GDM1 (cell line): Measurements from ENCODE around the gene NBEAL1.
"Not testable (repeated sequence)": the region's sequence is repeated elsewhere in the genome, so short reads cannot be mapped to it uniquely, and the experiment has no call there.

Source experiments
- DNase-seq: peaks from one replicate; lab custom pipeline; 2025; lab: John Stamatoyannopoulos, UW

The NBEAL1 gene

GRCh38 chr2:203229674-203230073 lies 215.0 kb downstream of the NBEAL1 start:
- not testable (repeated sequence) for DNase-seq

- no peak for DNase-seq
Measured at GRCh38 chr2:203237346-203238238, 222.9 kb downstream of the NBEAL1 start.

GRCh38 chr2:203238292-203238703 lies 223.6 kb downstream of the NBEAL1 start:
- no peak for DNase-seq

- DNase-seq = peak; percentile 92
Measured at GRCh38 chr2:203238704-203239526, 224.2 kb downstream of the NBEAL1 start, which contains the start of gene CYP20A1. TSS of gene CYP20A1 (plus strand) at chr2:203239018. CDS start at chr2:203239063, 45 bp downstream.

GRCh38 chr2:203240491-203240890 lies 225.8 kb downstream of the NBEAL1 start:
- no peak for DNase-seq

GRCh38 chr2:203242518-203242917 lies 227.8 kb downstream of the NBEAL1 start:
- DNase-seq = no peak

- DNase-seq = no peak
Measured at GRCh38 chr2:203246646-203247045, 232.0 kb downstream of the NBEAL1 start.

- no peak for DNase-seq
Measured at GRCh38 chr2:203252818-203253217, 238.1 kb downstream of the NBEAL1 start.

- not testable (repeated sequence) for DNase-seq
Measured at GRCh38 chr2:203253422-203254095, 238.9 kb downstream of the NBEAL1 start.

GRCh38 chr2:203261326-203262159 lies 246.9 kb downstream of the NBEAL1 start:
- no peak for DNase-seq
